ENCODE measurements around the gene ZNF597.

ZNF597 gene

GRCh38 chr16:3413730-3414379 is 29.4 kb downstream of the ZNF597 start:
- no peak for ATAC-seq

GRCh38 chr16:3408561-3409197 is 34.6 kb downstream of the ZNF597 start:
- ATAC-seq = no peak
- TF ChIP-seq ZFP3 (CRISPR knock-in tag; IDR thresholded peaks at IDR 0.05) = no peak
- no peak for TF ChIP-seq TOX (CRISPR knock-in tag; IDR thresholded peaks at IDR 0.05; ENCODE audit: borderline replicate concordance)
- no peak for TF ChIP-seq CREB5 (CRISPR knock-in tag; IDR thresholded peaks at IDR 0.05; ENCODE audit: low read depth)
- no peak for TF ChIP-seq RARB (CRISPR knock-in tag; IDR thresholded peaks at IDR 0.05)
- no peak for TF ChIP-seq TCF4 (CRISPR knock-in tag; IDR thresholded peaks at IDR 0.05; ENCODE audit: borderline replicate concordance)
- no peak for TF ChIP-seq SNAI2 (CRISPR knock-in tag; IDR thresholded peaks at IDR 0.05)
- TF ChIP-seq ZNF565 (CRISPR knock-in tag; conservative IDR thresholded peaks at IDR 0.05; ENCODE audit: low read depth) = no peak
- no peak for TF ChIP-seq TSHZ2 (CRISPR knock-in tag; IDR thresholded peaks at IDR 0.05)
- TF ChIP-seq ESRRG (CRISPR knock-in tag; IDR thresholded peaks at IDR 0.05) = no peak
- no peak for TF ChIP-seq CSRNP3 (CRISPR knock-in tag; IDR thresholded peaks at IDR 0.05)
- TF ChIP-seq ISL1 (CRISPR knock-in tag; IDR thresholded peaks at IDR 0.05) = no peak

More at GRCh38 chr16:3413730-3414379, 29.4 kb downstream of the ZNF597 start:
- TF ChIP-seq CSDC2 (CRISPR knock-in tag; IDR thresholded peaks at IDR 0.05) (no peak), PATZ1 (CRISPR knock-in tag; IDR thresholded peaks at IDR 0.05; ENCODE audit: borderline replicate concordance) (no peak), PPARA (CRISPR knock-in tag; IDR thresholded peaks at IDR 0.05; ENCODE audit: borderline replicate concordance) (no peak), POU6F1 (CRISPR knock-in tag; IDR thresholded peaks at IDR 0.05; ENCODE audit: borderline replicate concordance, low read depth) (no peak), GLIS3 (CRISPR knock-in tag; IDR thresholded peaks at IDR 0.05) (no peak)

GRCh38 chr16:3401719-3402397 is 41.4 kb downstream of the ZNF597 start:
- no peak for TF ChIP-seq ARNTL (CRISPR knock-in tag; IDR thresholded peaks at IDR 0.05; ENCODE audit: borderline replicate concordance, low read depth)
- no peak for TF ChIP-seq POU6F1 (CRISPR knock-in tag; IDR thresholded peaks at IDR 0.05; ENCODE audit: borderline replicate concordance, low read depth)
- TF ChIP-seq TSHZ2 (CRISPR knock-in tag; IDR thresholded peaks at IDR 0.05) = no peak
- TF ChIP-seq ZNF565 (CRISPR knock-in tag; conservative IDR thresholded peaks at IDR 0.05; ENCODE audit: low read depth) = no peak
- TF ChIP-seq PPARA (CRISPR knock-in tag; IDR thresholded peaks at IDR 0.05; ENCODE audit: borderline replicate concordance) = no peak
- TF ChIP-seq ZNF70 (CRISPR knock-in tag; IDR thresholded peaks at IDR 0.05) = no peak
- TF ChIP-seq ESRRG (CRISPR knock-in tag; IDR thresholded peaks at IDR 0.05) = no peak
- no peak for ATAC-seq

Measured in SK-N-SH treated with all-trans-retinoic acid at 6 μM for 48 hours (cell line).